Measurements from ENCODE around the gene GALNT10. TPM values are rescaled to one million over a fixed set of nuclear protein-coding genes. Genes with fewer than 3 reads are reported as not detected.

GALNT10 gene
- total and polyA plus RNA-seq, 8 donors, result 5.3 to 76.4 (median 27.4) TPM

DNA sequence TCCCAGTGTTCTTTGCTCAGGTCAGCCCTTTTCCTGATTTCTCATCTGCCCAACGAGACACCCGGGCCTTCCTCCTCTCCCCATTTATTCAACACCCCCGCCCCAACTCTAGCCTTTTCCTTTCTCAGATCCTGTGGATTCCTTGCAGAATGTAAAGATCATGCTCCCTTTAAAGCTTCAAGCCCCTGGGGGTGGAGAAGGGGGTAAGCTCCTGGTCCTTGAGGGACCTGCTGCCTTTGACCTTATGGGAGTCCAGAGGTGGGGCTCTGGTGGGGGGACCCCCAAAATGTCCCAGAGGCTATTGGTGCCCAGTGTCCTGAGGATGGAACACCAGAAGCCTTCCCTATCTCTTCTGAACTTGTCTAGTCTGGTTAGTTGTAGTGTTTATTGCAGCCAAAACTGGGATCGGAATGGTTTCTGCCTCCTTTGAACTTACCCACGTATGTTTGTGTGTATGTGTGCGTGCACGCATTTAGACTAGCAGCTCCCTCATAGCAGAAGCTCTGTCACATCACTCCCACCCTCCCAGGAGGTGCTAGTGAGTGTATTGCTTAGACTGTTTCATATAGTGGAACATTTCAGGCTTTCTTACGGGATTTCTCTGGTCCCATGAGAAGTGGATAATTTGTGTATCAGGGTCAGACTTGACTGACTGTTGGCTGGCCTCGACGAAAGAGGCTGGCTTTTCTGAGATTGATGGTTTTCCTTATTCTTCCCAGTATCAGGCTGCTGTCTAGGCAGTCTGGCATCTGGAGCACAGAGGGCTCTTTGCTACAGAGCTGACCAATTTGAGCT is 1.1 kb downstream of the GALNT10 start:
- Histone ChIP-seq H3K27me3 (no peaks in the 10 kb centered on the region), H3K4me3 (peak overlapping the region; percentile 66 to 93 (median 78)), H3K27ac (peak overlapping the region in 4 of 5 donors; percentile 6 to 91 (median 68)), H3K9me3 (no peaks in the 10 kb centered on the region), H3K36me3 (peaks cover 0 to 11% (median 3%) of the 10 kb centered on the region in 4 donors), H3K4me1 (peaks cover 27 to 61% (median 47%) of the 10 kb centered on the region in 4 donors)
- DNase-seq, result peak in 1 of 2 donors; percentile 58
- WGBS, 5 donors, result 8 to 23% (median 14%) methylated on average over 10 of the region's 10 CpGs
- TF ChIP-seq, protein P1, sequence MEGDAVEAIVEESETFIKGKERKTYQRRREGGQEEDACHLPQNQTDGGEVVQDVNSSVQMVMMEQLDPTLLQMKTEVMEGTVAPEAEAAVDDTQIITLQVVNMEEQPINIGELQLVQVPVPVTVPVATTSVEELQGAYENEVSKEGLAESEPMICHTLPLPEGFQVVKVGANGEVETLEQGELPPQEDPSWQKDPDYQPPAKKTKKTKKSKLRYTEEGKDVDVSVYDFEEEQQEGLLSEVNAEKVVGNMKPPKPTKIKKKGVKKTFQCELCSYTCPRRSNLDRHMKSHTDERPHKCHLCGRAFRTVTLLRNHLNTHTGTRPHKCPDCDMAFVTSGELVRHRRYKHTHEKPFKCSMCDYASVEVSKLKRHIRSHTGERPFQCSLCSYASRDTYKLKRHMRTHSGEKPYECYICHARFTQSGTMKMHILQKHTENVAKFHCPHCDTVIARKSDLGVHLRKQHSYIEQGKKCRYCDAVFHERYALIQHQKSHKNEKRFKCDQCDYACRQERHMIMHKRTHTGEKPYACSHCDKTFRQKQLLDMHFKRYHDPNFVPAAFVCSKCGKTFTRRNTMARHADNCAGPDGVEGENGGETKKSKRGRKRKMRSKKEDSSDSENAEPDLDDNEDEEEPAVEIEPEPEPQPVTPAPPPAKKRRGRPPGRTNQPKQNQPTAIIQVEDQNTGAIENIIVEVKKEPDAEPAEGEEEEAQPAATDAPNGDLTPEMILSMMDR (IDR thresholded peaks at IDR 0.05), result no peak
- TF ChIP-seq POLR2AphosphoS5 (IDR thresholded peaks at IDR 0.05) (no peak), POLR2A (IDR thresholded peaks at IDR 0.05) (no peak), EP300 (IDR thresholded peaks at IDR 0.05) (no peak)
- intact Hi-C loops (cut with DNase I; ENCODE audit: low total_unique reads), result loop anchor here (10.0 kb wide), 1 partner anchor 103 kb away; no protein-coding TSS in a partner anchor

DNA sequence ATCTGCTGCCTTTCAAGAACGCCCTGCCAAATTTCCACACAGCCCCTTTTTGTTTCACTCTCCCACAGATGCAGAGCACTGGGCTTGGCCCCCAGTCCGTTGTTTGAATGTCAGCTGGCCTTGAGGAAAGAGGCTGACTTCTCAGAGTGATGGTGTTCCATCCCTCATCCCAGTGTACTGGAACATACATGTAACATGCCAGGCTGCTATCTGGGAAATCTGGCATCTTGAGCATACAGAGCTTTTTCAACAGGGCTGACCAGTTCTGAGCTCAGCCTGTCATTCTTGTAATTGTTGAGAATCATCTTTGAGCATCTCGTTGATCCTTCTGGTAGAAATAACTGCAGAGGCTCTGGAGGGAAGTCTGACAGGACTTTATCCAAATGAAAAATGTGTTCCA is 2.8 kb downstream of the GALNT10 start:
- 54 to 65% (median 63%) methylated on average over 3 of the region's 3 CpGs for WGBS, 5 donors

DNA sequence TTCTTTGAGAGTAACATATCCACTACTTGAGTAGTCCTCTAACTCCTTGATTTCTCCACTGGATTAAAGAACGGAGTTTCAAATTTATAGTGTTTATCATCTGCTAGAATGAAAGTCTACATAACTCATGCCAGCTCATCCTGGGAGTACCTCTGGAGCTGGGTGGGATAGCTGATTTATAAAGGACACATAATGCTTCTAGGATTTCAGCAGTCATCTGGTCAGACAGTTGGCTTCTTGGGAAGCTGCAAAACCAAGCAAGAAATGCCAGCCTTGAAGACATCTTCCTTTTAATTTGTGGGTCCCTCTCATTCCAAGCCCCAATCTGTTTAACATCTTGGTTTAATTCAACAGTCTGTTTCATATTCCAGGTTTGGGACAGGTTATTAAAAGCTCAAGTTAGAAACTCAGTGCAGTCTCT is 3.2 kb downstream of the GALNT10 start:
- WGBS, 5 donors, result 60 to 85% (median 83%) methylated on average over 1 of the region's 1 CpG
- no peaks in the 10 kb centered on the region for H3K9me3 ChIP-seq
- peaks cover 0 to 11% (median 3%) of the 10 kb centered on the region in 4 donors for H3K36me3 ChIP-seq
- peaks cover 48 to 82% (median 66%) of the 10 kb centered on the region in 4 donors for H3K4me1 ChIP-seq
- H3K27ac ChIP-seq, result peak overlapping the region in 3 of 5 donors; percentile 22 to 86 (median 50)
- TF ChIP-seq POLR2AphosphoS5 (IDR thresholded peaks at IDR 0.05) (no peak), POLR2A (IDR thresholded peaks at IDR 0.05) (no peak)
- no peak overlapping the region for H3K4me3 ChIP-seq
- no peaks in the 10 kb centered on the region for H3K27me3 ChIP-seq
- no peak for DNase-seq
- intact Hi-C loops (cut with DNase I; ENCODE audit: low total_unique reads), result loop anchor here (10.0 kb wide), 1 partner anchor 101 kb away; no protein-coding TSS in a partner anchor

More for the DNA sequence above, 2.8 kb downstream of the GALNT10 start:
- Histone ChIP-seq H3K36me3 (peaks cover 0 to 11% (median 3%) of the 10 kb centered on the region in 4 donors), H3K9me3 (no peaks in the 10 kb centered on the region), H3K27me3 (no peaks in the 10 kb centered on the region), H3K27ac (peak overlapping the region in 2 of 5 donors; percentile 50 to 86), H3K4me3 (no peak overlapping the region), H3K4me1 (peaks cover 43 to 77% (median 63%) of the 10 kb centered on the region in 4 donors)
- DNase-seq, result peak in 1 of 2 donors; percentile 43
- intact Hi-C loops (cut with DNase I; ENCODE audit: low total_unique reads), result loop anchor here (10.0 kb wide), 1 partner anchor 102 kb away; no protein-coding TSS in a partner anchor
- TF ChIP-seq POLR2AphosphoS5 (IDR thresholded peaks at IDR 0.05) (no peak), EP300 (IDR thresholded peaks at IDR 0.05) (no peak), POLR2A (IDR thresholded peaks at IDR 0.05) (no peak)
- TF ChIP-seq, protein P1 (IDR thresholded peaks at IDR 0.05), result no peak

DNA sequence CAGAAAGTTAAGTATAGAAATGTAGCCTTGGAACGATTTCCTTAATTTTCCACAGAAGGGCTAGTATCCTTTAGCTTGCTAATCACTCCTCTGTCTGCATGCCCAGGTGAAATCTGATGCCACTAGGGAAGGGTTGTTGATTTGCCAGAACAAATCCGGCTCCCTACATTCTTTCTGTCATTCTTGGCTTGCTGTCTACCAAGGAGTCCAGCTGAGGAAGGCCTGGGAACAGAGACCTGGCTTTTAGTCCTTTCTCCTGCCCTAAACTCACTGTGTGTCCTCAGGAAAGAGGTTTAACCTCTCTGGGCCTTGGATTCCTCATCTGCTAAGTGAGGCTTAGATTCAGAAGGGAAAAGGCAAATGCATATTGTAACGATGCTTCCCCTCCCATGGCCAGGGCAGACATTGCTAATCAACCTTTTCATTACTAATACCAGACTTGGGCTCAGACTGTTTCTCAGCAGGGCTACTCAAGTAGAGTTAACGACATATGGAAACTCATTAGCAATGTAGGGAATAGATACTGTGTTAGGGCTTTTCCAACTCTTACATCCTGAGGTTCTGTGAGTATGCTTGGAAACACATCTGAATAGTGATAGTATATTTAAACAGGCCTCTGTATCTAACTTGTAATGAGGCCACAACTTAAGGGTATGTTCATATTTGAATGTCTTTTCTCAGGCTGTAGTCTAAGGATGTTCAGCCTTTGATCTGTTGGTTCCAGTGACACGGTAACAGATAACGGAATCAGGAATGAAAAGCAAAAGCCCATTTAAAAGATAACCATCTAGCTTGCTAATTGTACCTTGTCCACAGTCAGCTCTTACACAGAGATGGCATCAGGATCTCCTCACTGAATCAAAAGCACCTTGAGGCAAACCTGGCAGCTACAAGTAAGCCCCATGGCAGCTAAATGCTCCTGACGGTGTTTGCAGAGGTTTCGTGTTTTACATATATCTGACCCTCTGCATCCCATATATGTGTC is 4.1 kb downstream of the GALNT10 start:
- 61 to 69% (median 64%) methylated on average over 8 of the region's 8 CpGs for WGBS, 5 donors
- intact Hi-C loops (cut with DNase I; ENCODE audit: low total_unique reads), result loop anchor here (10.0 kb wide), 1 partner anchor 100 kb away; no protein-coding TSS in a partner anchor
- Histone ChIP-seq H3K36me3 (peaks cover 0 to 11% (median 3%) of the 10 kb centered on the region in 4 donors), H3K4me1 (peaks cover 48 to 82% (median 65%) of the 10 kb centered on the region in 4 donors), H3K4me3 (no peak overlapping the region), H3K9me3 (no peaks in the 10 kb centered on the region), H3K27ac (peak overlapping the region in 3 of 5 donors; percentile 22 to 86 (median 30)), H3K27me3 (no peaks in the 10 kb centered on the region)
- no peak for TF ChIP-seq EP300 (IDR thresholded peaks at IDR 0.05)
- no peak for TF ChIP-seq POLR2A (IDR thresholded peaks at IDR 0.05)
- no peak for TF ChIP-seq POLR2AphosphoS5 (IDR thresholded peaks at IDR 0.05)
- TF ChIP-seq, protein P1 (IDR thresholded peaks at IDR 0.05), result no peak
- DNase-seq, result peak in 1 of 2 donors; percentile 45

All from stomach (tissue), 9 donors.